GM12801 (cell line): ENCODE data around the gene VIPR1.

Experiments
- TF ChIP-seq, protein P1 (sequence below): IDR thresholded peaks from one replicate; pipeline ENCODE4 v1.5.1; 2011; ENCODE audit warnings: control low read depth; ENCODE audit not compliant: insufficient read length; ENCODE audit errors: extremely low read depth

VIPR1 gene

DNA sequence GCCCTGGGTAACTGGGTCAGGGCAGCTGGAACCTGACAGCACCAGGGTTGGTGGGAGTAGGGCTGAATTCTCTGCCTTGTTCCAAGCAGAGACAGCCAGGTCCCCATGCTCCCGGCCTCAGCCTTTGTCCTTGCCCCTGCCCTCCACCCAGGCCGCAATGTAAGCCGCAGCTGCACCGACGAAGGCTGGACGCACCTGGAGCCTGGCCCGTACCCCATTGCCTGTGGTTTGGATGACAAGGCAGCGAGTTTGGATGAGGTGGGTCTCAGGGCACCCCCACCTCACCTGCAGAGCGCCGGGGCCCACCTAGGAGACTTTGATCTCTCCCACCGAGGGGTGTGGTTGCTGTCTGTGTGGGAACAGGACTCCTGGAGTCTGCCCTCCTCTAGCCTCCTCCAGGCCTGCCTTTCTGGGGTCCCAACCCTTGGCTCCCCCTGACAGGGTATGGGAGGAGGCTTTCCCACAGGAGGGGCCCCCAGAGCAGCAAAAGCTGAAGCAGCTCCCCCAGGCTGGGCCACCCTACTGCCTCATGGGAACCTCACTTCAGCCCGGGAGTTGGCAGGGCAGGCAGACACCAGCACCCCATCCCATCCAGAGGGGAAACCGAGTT, 23.4 kb downstream of the VIPR1 start:
- TF ChIP-seq, protein P1, sequence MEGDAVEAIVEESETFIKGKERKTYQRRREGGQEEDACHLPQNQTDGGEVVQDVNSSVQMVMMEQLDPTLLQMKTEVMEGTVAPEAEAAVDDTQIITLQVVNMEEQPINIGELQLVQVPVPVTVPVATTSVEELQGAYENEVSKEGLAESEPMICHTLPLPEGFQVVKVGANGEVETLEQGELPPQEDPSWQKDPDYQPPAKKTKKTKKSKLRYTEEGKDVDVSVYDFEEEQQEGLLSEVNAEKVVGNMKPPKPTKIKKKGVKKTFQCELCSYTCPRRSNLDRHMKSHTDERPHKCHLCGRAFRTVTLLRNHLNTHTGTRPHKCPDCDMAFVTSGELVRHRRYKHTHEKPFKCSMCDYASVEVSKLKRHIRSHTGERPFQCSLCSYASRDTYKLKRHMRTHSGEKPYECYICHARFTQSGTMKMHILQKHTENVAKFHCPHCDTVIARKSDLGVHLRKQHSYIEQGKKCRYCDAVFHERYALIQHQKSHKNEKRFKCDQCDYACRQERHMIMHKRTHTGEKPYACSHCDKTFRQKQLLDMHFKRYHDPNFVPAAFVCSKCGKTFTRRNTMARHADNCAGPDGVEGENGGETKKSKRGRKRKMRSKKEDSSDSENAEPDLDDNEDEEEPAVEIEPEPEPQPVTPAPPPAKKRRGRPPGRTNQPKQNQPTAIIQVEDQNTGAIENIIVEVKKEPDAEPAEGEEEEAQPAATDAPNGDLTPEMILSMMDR = no peak

DNA sequence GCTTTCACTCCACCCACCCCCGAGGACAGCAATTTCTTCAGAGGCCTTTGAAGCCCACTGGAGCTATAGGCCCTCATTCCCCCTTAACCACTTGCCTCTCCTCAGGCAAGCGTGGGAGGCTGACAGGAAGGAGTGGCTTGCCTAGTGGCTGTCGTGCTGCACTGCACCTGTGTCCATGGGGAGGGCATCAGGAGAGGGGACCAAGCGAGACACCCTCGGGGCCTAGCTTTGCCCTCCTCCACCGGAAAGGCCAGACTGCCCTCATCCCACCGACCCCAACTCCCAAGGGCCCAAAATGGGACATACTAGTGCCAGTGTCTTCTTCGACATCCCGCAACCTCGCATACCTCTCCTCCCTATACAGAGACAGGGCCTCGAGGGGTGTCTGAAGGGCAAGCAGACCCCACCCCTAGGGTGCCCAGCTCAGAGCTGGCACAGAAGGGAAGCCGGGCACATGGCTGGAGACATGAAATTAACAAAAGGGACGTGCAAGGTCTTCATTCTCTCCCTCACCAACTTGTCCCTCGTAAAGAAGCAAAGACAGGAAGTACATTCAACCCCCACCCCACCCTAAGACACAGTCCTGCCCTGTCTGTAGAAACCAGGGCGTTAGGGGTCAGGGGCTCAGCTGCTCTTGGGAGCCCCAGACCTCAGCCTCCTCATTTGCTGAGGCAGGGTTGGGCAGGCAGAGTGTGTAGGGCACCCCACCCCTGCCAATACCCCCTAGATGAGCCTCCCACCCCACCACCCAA, 24.3 kb downstream of the VIPR1 start:
- TF ChIP-seq, protein P1 = no peak

DNA sequence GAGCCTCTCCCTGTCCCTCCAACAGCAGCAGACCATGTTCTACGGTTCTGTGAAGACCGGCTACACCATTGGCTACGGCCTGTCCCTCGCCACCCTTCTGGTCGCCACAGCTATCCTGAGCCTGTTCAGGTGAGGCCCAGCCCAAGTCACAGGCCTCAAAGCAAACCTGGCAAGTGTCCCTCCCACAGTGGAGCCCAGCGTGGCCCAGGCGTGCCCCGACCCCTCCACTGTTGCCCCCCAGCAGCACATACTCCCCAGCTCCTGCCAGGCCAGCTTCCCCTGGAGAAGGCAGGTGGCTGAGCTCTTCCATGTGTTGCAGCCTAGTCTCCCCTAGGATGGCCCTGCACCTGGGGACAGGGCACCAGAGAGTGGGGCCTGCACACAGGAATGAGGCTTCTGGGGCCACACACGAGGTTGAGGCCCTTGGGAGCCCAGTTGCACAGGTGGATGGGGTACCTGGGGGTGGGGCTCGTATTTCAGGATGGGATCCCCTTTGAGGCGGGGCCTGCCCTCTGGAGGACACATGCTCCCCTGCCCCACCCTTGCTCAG, 25.0 kb downstream of the VIPR1 start:
- TF ChIP-seq, protein P1 = no peak

DNA sequence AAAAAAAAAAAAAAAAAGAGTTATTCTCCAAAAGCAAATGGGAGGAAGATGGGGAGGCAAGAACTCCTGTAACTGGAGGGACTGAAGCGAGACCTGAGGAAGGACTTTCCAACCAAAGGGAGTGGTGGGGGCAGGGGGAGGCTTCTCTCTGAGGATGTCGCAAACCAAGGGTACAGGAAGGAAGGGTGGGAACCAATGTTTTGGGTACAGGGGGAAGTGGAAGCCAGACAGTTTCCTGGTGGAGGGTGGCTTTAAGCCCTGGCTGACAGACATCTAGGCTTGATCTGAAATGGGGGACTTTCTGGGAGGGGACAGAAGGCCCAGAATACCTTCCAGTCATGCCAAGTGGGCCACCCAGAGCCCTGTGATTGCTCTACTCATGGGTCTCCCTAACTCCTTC, 27.0 kb downstream of the VIPR1 start:
- TF ChIP-seq, protein P1 = no peak

DNA sequence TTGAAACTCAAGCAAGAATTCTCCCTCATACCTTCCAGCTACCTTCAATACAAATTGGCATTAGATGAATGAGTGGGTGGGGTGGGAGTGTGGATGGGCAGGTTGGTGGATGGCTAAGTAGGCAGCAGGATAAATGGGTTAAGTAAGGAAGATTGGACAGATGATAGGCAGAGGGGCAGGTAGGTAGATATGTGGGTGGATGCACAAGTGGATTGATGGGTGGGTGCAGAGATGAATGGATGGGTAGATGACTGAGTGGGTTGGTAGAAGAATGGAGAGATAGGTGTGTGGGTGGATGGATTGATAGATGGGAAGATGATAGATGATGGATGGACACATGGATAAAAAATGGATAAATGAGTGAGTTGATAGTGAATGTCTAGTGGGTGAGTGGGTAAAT, 27.6 kb downstream of the VIPR1 start:
- TF ChIP-seq, protein P1 = no peak

DNA sequence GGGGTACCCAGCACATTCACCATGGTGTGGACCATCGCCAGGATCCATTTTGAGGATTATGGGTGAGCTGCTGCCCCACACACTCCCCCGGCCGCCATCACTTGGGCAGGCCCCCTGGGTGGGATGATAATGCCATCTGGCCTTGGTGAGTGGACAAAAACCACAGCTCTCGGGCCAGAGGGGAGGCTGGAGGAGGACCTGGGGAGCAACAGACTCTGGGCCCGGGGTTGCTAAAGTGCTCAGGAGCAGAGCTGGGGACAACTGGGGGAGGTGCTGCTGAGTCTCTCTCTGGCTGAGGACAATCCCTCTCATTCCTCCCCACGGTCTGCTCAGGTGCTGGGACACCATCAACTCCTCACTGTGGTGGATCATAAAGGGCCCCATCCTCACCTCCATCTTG, 29.0 kb downstream of the VIPR1 start:
- TF ChIP-seq, protein P1 = no peak

DNA sequence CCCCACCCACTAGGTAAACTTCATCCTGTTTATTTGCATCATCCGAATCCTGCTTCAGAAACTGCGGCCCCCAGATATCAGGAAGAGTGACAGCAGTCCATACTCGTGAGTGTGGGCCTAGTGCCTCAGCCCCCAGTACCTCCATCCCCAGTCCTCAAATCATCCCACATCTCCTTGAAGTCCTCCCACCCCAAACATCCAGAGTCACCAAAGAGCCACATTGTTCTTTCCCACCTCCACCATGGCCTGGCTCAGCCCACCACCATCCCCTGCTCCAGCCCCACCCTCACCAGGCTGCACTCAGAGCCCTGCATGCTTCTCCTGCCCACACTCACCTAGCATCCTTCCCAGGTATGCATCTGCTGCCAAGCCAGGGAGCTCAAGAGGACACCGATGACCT, 29.8 kb downstream of the VIPR1 start:
- TF ChIP-seq, protein P1 = no peak
